Osteoblast (primary cell): ENCODE measurements around the gene HELZ. TPM values are rescaled to one million over a fixed set of nuclear protein-coding genes. Genes with fewer than 3 reads are reported as not detected.

Source experiments
- DNase-seq: peaks from one replicate; pipeline ENCODE4 v3.0.0; 2011; ENCODE audit warnings: low spot score, mixed read lengths; ENCODE audit not compliant: insufficient read length; ENCODE audit errors: missing footprints
- H2AFZ ChIP-seq: 2 replicates; pipeline ENCODE4 v1.6.0; 2011; ENCODE audit warnings: mild to moderate bottlenecking, low read length
- H3K27ac ChIP-seq: 2 replicates; pipeline ENCODE4 v1.5.1; 2011; ENCODE audit warnings: mild to moderate bottlenecking, low read depth, low read length, moderate library complexity
- H3K27me3 ChIP-seq: 2 replicates; pipeline ENCODE4 v1.6.0; 2012; ENCODE audit warnings: mild to moderate bottlenecking, control low read depth, inconsistent platforms, low read length, moderate library complexity; ENCODE audit not compliant: insufficient read depth
- H3K36me3 ChIP-seq: 2 replicates; pipeline ENCODE4 v1.5.1; 2011; ENCODE audit warnings: mild to moderate bottlenecking, low read length, control low read depth, moderate library complexity; ENCODE audit not compliant: insufficient read depth
- H3K4me1 ChIP-seq: 2 replicates; pipeline ENCODE4 v1.5.1; 2011; ENCODE audit warnings: mild to moderate bottlenecking, low read length, control low read depth, moderate library complexity; ENCODE audit not compliant: insufficient read depth
- H3K4me2 ChIP-seq: 2 replicates; pipeline ENCODE4 v1.6.0; 2011; ENCODE audit warnings: mild to moderate bottlenecking, low read length; ENCODE audit not compliant: insufficient read depth
- H3K4me3 ChIP-seq: fragments of 200-600 bp; sonication (generic); 3 replicates; pipeline ENCODE4 v1.5.1; 2012; ENCODE audit warnings: mild to moderate bottlenecking, low read length, inconsistent platforms; ENCODE audit not compliant: insufficient read depth
- H3K79me2 ChIP-seq: 2 replicates; pipeline ENCODE4 v1.6.0; 2012; ENCODE audit warnings: mild to moderate bottlenecking, low read length, control low read depth, inconsistent platforms; ENCODE audit not compliant: insufficient read depth
- H3K9me3 ChIP-seq: 2 replicates; pipeline ENCODE4 v1.5.1; 2011; ENCODE audit warnings: low read depth, low read length, control low read depth
- H4K20me1 ChIP-seq: 2 replicates; pipeline ENCODE4 v1.6.0; 2012; ENCODE audit warnings: mild to moderate bottlenecking, low read length, control low read depth; ENCODE audit not compliant: insufficient read depth
- CTCF ChIP-seq: IDR thresholded peaks from 2 replicates; pipeline ENCODE4 v1.5.1; 2011; ENCODE audit warnings: mild to moderate bottlenecking, low read depth, low read length, moderate library complexity; ENCODE audit errors: extremely low read depth
- total RNA-seq: library from RNA; depleted of rRNA; stranded (reverse); fragments of >200 nt; gene quantifications from 2 replicates; pipeline ENCODE4 v1.2.3, GENCODE V29; 2012

The HELZ gene
- total RNA-seq, 1 donor, result 56.8 TPM

- no peaks in the 10 kb centered on the region for H3K36me3 ChIP-seq
- no peaks in the 10 kb centered on the region for H3K79me2 ChIP-seq
- no peak overlapping the region for H3K4me3 ChIP-seq
- H3K4me2 ChIP-seq, result no peak overlapping the region
- no peak overlapping the region for H3K27ac ChIP-seq
- DNase-seq, result no peak
- H3K9me3 ChIP-seq, result no peaks in the 10 kb centered on the region
- TF ChIP-seq CTCF, result no peak
- H4K20me1 ChIP-seq, result no peaks in the 10 kb centered on the region
- H3K4me1 ChIP-seq, result no peaks in the 10 kb centered on the region
- H2AFZ ChIP-seq, result no peak overlapping the region
- peaks cover 24% of the 10 kb centered on the region for H3K27me3 ChIP-seq
These were observed 219.7 kb downstream of the HELZ start for GRCh38 chr17:67025216-67025792.

- no peaks in the 10 kb centered on the region for H4K20me1 ChIP-seq
- no peak overlapping the region for H3K27ac ChIP-seq
- no peak for DNase-seq
- TF ChIP-seq CTCF, result no peak
- no peaks in the 10 kb centered on the region for H3K36me3 ChIP-seq
- H3K9me3 ChIP-seq, result no peaks in the 10 kb centered on the region
- H3K4me1 ChIP-seq, result no peaks in the 10 kb centered on the region
- no peak overlapping the region for H2AFZ ChIP-seq
- H3K79me2 ChIP-seq, result no peaks in the 10 kb centered on the region
- no peak overlapping the region for H3K4me3 ChIP-seq
- peaks cover 27% of the 10 kb centered on the region for H3K27me3 ChIP-seq
- no peak overlapping the region for H3K4me2 ChIP-seq
These were observed 220.3 kb downstream of the HELZ start for GRCh38 chr17:67024736-67025135.

- Histone ChIP-seq H3K27me3 (peaks cover 33% of the 10 kb centered on the region), H4K20me1 (no peaks in the 10 kb centered on the region), H3K79me2 (no peaks in the 10 kb centered on the region), H3K9me3 (no peaks in the 10 kb centered on the region), H3K4me3 (no peak overlapping the region), H3K27ac (no peak overlapping the region), H2AFZ (no peak overlapping the region), H3K36me3 (no peaks in the 10 kb centered on the region), H3K4me2 (no peak overlapping the region), H3K4me1 (no peaks in the 10 kb centered on the region)
- no peak for DNase-seq
- no peak for TF ChIP-seq CTCF
These were observed 222.6 kb downstream of the HELZ start for GRCh38 chr17:67022451-67022810.

GRCh38 chr17:67021743-67022450 is 223.1 kb downstream of the HELZ start:
- Histone ChIP-seq H3K4me1 (no peaks in the 10 kb centered on the region), H3K4me3 (no peak overlapping the region), H3K79me2 (no peaks in the 10 kb centered on the region), H2AFZ (no peak overlapping the region), H3K27ac (no peak overlapping the region), H4K20me1 (no peaks in the 10 kb centered on the region), H3K27me3 (peaks cover 33% of the 10 kb centered on the region), H3K4me2 (no peak overlapping the region), H3K9me3 (no peaks in the 10 kb centered on the region), H3K36me3 (no peaks in the 10 kb centered on the region)
- DNase-seq, result no peak
- TF ChIP-seq CTCF, result no peak
